Ureter (tissue), 1 donor: ENCODE data around the gene POMT2. TPM values are rescaled to one million over a fixed set of nuclear protein-coding genes. Genes with fewer than 3 reads are reported as not detected.

Source experiments
- DNase-seq: peaks from one replicate; pipeline ENCODE4 v3.0.0-alpha.2; 2020; ENCODE audit warnings: low spot score
- total RNA-seq: library from RNA; stranded (reverse); gene quantifications from one replicate; pipeline ENCODE4 v1.2.4, GENCODE V29; 2023
- donor health status: DM: yes; HTN: yes; CAD: no.

The POMT2 gene
- total RNA-seq, 1 donor from 2014 or later, result 37.6 TPM

DNA sequence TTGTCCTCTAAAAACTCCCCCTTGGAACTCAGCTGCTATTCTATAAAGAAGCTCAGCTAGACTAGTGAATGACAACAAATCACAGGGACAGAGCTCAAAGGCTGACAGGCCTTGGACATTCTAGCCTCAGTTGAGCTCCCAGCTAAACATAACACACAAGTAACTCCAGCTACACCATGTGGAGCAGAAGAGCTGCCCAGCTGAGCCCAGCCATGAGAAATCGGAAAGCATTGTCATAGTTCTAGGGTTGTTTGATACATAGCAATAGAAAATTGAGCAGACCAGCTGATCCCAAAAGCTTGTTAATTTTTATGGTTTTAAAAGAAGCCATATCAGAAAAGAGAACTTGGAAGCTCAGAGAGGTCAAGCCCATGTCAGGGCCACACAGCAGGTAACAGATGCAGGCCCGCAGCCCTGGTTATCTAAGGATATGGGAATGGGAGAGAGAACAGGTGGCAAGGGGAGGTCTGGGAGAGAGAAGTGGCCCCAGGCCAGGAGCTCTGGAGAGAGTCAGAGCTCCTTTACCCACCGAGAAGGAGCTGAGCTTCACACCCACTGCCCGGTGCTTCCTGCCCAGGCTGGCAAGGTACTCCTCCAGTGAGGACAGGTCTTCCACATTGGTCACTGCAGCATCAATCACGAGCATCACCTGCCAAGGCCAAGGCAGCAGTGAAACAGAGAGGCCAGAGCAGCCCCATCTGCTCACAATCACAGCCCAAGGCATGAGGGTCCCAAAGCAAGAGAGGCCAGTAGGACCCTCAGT lies 52.6 kb downstream of the POMT2 start:
- DNase-seq, result no peak

DNA sequence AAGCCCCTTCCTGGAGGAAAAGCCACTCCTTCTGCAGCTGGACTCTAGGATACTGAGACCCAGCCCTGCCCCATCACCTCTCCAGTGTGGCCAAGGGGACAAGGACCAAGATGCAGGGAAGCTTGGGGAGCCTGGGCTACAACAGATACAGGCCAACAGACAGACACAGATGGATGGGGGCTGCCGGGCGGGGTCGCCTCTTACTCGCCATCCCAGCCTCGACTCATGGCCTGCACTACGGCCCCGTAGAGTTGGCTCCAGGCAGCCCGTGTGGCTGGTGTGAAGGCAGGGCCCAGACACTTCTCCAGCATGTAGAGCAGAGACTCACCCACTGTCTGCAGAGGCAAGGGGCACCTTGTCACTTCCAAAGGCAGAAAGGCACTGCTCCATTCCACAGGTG lies 54.3 kb downstream of the POMT2 start:
- no peak for DNase-seq

DNA sequence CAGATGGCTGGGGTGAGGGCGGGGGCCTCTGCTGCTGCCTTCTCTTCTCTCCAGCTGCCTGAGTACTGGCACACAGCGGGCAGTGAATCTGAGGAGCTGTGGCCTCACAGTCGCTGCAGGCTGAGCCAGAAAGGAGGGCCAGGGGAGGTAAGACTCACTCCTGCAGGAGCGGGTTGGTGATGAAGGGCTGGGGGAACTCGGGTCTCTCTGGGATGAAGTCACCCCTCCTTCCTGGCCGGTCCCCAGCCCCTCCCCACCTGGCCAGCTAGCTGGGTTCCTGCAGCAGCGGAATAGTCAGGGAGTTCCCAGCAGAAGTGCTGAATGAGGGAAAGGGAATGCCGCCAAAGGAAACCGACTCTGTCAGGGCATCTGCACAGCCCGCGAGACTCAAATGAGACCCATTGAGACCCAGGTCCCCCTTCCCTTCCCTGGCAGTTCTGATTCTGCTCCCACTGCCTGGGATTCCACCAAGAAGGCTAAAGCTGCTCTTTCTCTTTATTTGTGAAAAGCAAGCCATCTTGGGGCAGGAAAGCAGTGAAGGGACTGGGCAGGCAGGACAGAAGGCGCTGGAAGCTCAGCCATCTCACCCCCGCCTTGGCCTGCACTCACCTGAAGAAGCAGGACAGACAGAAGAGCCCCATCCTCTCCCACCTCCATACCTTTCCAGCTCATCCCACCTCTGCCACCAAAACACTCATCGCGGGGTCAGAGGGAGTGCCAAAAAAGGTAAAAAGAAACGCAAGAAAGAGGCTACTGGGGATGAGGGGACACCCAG lies 54.9 kb downstream of the POMT2 start:
- DNase-seq, result no peak

DNA sequence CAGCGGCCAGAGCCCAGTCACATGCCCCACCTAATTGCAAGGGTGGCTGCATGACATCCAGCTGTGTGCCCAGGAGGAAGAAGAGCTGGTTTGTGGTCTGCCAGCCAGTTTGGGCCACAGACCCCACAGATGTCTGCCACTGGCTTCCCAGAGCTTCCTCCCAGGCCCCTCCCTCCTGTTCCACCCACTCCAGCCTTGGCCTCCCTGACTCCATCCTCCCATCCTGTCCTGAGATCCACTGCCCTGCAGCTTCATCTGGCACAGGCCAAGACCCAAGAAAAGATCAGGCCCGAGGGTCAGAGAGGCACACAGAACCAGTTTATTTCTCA lies 55.5 kb downstream of the POMT2 start:
- no peak for DNase-seq

DNA sequence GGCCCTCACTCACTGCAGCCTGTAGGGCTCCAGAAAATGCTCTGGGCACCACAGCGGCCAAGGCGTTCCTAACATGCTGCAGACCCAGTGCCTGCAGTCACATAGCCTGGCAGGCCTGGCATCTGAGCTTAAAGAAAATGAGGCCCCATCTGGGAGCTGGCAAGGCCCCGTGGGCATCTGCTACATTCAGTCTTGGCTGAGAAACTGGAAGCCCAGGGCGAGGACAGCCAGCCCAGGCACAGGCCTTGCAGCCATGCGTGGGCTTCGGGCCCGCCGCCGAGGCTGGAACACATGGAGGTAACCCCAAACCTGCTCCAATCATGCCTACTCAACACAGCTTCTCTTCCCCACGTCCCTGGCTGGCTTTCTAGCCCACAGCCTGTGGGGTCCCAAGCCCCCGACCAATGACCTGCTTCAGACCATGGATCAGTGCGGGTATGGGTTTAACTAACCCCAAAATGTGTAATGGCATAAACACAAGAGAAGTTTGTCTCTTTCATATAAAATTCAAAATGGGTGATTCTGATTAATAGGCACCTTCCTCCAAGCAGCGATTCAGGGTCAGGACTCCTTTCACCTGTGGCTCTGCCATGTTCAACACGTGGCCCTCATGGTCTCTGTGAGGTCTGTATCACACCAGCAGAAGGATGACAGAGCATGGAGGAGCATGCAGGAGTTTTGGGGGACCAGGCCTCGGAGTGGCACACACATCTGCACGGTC lies 56.1 kb downstream of the POMT2 start:
- DNase-seq, result no peak

DNA sequence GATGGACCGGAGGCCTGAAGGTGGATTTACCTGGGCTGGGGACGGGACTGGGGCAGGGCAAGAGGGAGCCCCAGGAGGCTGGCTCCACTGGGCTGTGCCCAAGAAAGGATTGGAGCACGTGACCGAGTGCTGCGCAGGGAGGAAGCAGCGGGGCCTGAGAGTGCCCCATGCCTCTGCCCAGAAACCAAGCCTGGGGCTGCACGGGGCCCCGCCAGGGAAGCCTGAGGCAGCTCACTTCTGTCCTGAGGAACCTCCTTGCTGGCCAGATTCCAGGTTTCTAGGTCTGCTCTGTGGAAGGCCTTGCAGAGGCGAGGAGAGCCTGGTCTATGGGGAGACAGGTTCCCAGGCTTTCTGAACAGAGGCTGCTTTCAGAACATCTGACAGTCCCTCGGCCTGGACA lies 60.1 kb downstream of the POMT2 start:
- DNase-seq, result no peak

DNA sequence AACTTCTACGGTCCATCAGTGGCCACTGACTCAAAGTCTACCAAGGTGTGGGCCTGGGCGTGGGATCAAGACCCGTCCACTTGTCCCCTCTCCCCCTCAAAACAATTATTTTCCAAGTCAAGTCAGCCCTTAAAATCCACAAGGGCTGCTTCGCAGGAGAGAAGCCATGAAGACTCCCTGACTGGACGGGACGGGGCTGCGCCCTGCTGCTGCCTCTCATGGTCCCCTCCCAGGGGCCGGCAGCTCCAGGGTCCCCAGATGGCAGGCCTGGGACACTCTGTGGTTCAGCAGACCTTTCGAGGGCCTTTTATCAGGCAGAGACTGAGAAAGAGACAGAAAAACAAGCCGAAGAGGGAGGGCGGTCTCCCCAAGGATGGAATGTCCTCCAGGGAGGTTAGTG lies 60.5 kb downstream of the POMT2 start:
- DNase-seq, result no peak

DNA sequence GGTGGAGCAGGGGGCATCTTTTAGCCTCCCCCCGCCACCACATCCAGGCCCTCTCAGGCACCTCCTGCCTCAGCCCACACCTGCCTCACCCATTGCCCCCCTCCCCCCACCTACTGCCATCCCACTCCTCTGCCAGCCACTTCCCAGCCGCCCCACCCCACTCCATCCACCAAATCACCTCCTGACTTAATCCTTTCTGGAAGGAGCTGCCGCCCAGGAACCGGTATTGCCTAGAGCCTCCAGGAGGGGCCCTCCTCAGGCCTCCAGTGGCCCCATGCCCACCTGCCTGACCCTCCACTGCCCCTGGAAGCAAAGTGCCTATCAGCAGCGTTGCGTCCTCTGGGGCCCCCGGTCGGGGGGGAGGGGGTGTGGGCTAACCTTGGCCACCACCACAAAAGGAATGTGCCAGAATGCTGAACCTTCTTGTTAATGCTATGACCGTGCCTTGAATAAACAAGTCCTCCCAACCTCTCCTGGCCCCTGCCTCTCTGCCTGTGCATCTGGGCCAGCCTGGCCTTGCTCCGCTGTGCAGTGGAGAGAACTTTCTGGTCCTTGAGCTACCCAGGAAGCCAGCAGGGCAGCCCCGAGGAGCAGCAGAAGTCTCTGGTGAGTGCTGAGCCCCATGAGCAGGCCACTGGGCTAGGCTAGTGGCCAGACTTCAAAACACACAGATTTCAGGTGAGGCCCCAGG lies 61.5 kb downstream of the POMT2 start:
- DNase-seq, result no peak

DNA sequence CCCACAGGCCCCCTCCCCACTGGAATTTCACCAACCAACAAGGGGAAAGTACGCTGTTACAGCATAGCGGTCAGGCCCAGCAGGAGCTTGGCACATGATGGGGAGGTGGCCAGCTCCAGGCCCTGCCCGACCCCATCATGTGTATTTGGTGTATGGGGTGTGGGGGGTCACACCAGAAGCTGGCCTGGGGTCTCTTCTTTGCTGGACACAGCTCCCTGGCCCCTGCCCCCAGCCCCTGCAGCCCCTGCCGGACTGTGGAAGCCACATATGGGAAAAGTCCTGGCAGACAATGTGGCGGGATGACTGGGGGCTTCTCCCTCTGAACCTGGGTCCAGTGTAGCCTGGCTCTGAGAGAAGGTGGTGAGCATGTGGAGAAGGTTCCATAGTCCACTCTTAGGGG lies 62.1 kb downstream of the POMT2 start:
- no peak for DNase-seq

DNA sequence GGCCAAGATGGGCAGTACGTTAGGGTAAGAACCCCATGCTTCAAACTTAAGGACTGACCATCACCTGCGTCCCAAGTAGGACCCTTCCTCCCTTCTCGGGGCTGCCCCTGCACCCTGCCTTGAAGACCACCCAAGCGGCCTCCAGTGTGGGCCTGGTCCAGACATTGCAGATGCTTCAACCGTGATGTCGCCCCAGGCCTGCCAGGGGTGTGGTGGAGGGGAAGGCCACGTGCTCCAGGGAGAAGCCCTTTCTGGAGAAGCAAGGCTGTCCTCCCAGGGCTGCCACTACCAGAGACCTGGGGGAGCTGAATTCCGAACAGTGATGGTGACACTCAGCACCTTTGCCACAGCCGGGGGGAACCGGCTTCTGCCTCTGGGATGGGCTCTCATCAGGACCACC lies 63.0 kb downstream of the POMT2 start:
- DNase-seq, result no peak

DNA sequence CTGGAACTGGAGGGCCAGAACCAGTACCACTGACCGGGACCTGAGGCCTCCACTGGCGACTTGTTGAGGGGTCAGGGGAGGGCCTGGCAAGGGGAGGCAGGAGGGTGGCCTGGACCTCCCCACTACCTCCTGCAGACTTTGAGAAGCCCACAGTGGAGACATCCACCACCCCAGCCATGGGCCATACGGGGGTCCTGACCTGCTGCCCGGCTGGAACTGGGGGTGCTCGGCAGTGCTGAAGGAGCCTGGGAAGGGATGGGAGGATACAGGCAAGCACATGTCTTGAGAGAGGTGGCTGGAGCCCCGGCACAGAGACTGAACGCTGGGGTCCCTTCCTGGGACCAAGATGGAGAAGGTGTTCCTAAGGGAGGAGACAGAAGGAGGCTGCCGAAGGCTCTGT lies 64.0 kb downstream of the POMT2 start:
- no peak for DNase-seq

DNA sequence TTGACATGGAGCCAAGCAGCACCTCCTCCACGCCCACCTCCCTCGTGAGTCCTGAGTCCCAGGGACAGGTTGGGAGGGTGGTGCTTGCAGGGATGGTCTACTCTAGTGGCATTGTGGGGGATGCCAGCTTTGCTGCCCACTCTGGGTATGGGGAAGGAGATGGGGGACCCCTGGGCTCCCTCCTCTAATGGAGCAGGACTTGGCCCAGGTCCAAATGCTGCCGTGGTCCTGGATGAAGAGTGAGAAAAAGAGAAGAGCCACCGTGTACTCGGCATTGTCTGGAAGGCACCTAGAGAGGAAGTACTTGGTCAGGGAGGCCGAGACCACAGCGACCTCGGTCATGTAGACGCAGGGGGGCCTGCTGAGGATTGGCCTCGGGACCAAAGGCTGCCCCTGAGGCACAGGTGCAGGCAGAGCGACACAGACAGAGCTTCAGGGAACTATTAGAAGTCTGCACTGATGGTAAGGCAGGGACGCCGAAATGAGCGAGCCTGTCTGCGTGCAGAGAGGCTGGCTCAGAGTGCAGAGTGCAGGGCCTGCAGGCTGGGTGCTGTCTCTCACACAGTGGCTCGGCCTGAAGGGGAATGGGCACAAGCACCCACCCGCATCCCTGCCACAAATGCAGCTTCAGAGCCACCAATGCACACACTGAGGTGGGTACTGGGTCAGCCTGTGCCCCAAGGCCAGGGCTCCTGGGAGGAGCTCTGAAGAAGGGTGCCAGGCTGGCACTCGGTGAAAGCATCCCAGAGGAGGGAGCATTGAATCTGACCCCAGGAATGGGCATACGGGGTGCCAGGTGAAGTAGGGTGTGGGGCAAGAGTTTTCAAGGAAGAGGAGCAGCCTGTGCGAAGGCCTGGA lies 67.1 kb downstream of the POMT2 start:
- no peak for DNase-seq

DNA sequence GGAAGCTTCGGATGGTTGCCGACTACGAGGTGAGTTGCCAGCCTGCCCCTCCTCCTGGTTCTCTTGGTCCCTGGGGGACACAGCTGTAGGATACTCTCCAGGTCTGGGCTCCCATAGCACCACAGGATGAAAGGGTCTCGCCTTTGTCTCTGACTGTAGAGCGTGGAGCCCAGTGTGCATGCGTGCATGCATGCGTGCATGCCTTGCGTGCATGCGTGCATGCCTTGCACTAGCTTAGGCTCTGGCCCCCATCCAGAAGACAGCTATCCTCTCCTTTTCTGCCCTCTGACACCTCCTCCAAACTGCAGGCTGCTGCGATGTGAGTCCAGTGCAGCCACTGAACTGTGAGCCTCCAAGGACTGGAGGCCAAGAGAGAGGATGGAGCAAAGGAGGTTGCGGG lies 68.8 kb downstream of the POMT2 start:
- DNase-seq, result no peak

DNA sequence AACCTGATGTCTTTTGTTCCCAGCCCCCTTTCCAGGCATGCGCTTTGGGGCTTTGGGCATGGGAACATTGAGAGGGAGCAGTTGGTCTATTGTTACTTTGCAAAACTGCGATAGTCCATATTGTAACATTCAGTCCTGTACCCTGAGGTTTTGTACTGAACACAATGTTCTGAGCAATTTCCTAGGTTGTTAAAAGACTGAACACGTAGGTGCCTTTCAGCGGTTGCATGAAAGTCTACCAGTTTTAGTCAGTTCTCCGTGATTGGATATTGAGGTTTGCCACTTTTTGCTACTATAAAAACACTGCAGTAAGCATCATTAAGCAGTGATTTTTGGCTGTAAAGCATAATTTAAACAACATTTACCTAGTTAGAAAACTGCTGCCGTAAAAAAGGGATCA lies 69.8 kb downstream of the POMT2 start:
- DNase-seq, result no peak

DNA sequence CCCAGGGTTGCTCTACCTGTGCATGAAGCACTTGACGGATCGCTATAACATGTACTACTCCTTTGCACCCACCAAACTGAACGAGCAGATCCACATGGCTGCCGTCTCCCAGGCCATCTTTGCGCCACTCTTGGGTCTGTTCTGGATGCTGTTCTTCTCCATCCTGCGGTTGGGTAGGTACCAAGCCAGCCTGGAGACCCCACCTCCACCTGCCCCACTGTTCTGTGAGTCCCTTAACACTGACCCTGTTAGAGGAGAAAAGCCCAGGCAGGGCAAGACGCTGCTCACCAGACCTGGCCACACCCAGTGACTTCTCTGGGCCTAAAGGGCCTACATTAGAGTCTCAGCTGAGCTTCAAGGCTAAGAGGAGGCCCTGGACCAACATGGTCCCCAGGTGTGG lies 71.4 kb downstream of the POMT2 start:
- DNase-seq, result no peak

DNA sequence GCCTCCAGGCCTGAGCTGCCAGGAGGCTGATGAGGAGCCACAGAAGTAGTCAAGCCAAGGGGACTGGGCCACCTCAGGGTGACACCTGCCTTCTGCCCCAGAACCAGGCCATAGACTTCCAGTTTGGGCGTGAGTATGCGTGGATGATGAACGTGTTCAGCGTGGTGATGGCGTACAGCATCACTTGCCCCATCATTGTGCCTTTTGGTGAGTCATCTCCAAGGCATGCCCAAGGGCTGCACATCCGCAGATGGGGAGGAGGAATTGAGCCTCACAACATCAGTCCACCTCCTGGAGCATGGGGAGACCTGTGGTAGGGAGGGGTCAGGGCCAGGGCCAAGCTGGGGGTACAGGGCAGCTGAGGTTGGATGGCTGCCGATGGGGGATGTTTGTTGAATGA lies 72.0 kb downstream of the POMT2 start:
- no peak for DNase-seq

DNA sequence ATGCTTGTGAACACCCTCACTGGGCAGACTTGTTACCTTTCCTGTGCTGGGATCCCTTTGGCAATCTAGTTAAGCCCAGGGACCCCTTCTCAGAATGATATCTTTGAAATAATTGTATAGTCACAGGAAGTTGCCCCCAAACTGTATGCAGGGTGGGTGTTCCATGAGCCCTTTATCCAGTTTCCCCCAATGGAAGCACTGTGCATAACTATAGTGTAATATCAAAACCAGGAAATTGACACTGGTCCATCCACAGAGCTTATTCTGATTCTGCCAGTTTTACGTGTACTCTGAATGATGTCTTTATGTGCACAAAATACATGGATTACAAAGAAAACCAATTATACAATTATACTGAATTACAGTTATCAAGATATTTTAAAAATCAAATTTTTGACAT lies 73.9 kb downstream of the POMT2 start:
- DNase-seq, result no peak

DNA sequence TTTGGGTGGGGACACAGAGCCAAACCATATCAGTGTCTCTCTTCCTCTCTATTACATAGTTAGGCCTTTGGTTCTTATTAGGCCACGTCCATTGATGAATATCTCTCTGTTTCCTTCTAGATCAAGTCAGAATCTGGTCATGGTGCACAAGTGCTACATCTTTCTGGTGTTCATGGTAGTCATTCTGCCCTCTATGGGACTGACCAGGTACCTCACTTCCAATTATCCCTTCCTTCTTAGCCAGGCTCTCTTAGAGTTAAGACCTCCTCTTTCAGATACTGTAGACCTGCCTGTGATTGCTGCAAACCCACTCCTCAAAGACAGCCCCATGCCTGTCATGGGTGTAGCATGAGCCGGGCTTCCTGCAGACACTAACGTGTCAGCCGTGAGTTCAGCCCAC lies 74.9 kb downstream of the POMT2 start:
- no peak for DNase-seq

DNA sequence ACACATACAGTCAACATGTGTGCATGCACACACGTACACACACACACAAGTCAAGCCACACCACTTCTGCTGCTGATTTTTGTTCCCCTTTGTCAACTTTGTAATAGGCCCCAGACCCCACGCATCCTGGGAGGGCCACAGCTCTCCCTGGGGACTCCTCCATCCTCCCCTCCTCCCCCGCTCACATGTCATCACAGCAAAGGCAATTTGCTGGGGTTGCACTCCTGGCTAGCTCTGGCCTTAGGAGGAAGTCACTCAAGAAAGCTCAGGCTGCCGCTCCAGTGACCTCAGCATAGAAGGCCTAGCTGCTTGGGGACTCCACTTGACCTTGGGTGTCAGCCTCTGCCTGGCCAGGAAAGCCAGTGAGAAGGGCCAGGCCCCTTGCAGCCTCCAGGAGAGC lies 76.8 kb downstream of the POMT2 start:
- no peak for DNase-seq

DNA sequence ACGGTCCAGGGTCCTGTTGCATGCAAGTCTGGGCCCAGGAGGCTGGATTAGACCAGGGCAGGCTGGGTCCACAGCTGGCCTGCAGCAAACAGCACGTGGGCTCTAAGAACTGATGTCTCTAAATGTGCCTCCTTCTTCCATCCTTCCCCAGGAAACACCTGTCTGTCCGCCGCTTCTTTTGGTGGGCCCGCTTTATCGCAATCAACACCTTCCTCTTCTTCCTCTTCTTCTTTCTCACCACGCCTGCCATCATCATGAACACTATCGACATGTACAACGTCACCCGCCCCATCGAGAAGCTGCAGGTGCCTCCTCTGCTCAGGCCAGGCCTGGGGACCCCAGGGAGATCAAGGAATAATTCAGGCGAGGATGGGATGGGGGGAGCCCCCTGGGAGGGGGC lies 77.9 kb downstream of the POMT2 start:
- DNase-seq, result no peak

DNA sequence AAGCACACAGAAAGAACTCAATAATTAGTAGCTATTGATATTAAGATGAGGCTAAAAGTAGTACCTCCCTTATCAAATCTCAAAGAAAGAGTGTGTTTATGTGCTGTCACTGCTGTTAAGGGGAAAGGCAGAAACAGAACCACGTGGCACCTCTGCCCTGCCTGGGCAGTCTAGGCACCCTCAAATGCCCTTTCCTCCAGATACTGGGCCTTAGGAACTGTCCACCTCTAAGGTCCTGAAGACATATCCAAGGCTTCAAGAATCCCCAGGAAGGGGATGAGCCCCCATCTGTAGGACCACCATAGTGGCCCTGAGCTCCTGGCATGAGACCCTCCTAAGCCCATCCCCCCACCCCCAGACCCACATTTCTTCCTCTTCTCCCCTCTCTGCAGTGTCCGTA lies 78.7 kb downstream of the POMT2 start:
- no peak for DNase-seq
